Gastrocnemius medialis (tissue), 4 donors: ENCODE measurements around the gene DISP3.

Experiments used
- POLR2A ChIP-seq, 2 donors: fragments of 450-650 bp; IDR thresholded peaks; one replicate each; pipeline ENCODE4 v1.6.1; 2017; ENCODE audit warnings: antibody characterized with exemption in 2 of 2, mild to moderate bottlenecking in 2 of 2, moderate library complexity in 2 of 2
- TF ChIP-seq, protein P1 (sequence below), 5 experiments: fragments of 450-650 bp in 3 of 5; fragments of 200-600 bp in 2 of 5; sonication (generic) in 2 of 5; IDR thresholded peaks in 4 of 5; conservative IDR thresholded peaks in 1 of 5; 1 replicate in 4 of 5; 2 replicates in 1 of 5; pipeline ENCODE4 v1.5.1; 2016 to 2019; ENCODE audit warnings: antibody characterized with exemption in 5 of 5, mild to moderate bottlenecking in 3 of 5, moderate library complexity in 3 of 5

DNA sequence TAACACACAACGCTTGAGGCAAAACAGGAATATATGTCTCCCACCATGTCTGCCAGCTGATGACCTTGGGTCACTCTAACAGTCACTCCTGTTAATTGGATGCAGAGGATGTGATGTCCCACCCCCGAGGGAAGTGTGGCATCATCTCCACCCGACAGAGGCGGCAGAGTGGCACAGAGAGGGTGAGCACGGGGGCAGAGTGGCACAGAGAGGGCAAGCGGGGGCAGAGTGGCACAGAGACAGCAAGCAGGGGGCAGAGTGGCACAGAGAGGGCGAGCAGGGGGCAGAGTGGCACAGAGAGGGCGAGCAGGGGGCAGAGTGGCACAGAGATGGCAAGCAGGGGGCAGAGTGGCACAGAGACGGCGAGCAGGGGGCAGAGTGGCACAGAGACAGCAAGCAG, 44.3 kb downstream of the DISP3 start:
- TF ChIP-seq POLR2A (IDR thresholded peaks at IDR 0.05): no peak
- TF ChIP-seq, protein P1, sequence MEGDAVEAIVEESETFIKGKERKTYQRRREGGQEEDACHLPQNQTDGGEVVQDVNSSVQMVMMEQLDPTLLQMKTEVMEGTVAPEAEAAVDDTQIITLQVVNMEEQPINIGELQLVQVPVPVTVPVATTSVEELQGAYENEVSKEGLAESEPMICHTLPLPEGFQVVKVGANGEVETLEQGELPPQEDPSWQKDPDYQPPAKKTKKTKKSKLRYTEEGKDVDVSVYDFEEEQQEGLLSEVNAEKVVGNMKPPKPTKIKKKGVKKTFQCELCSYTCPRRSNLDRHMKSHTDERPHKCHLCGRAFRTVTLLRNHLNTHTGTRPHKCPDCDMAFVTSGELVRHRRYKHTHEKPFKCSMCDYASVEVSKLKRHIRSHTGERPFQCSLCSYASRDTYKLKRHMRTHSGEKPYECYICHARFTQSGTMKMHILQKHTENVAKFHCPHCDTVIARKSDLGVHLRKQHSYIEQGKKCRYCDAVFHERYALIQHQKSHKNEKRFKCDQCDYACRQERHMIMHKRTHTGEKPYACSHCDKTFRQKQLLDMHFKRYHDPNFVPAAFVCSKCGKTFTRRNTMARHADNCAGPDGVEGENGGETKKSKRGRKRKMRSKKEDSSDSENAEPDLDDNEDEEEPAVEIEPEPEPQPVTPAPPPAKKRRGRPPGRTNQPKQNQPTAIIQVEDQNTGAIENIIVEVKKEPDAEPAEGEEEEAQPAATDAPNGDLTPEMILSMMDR (IDR thresholded peaks at IDR 0.05 in 4 of 5, conservative IDR thresholded peaks at IDR 0.05 in 1 of 5): no peak
